HepG2 (cell line): ENCODE results near the gene RBL1. TPM values are rescaled to one million over a fixed set of nuclear protein-coding genes. Genes with fewer than 3 reads are reported as not detected.

Experiments
- BCL3 ChIP-seq: sonication (generic); formaldehyde crosslinking; IDR thresholded peaks from 2 replicates; pipeline ENCODE4 v1.5.1; 2020; ENCODE audit warnings: mild to moderate bottlenecking, missing genetic modification reagents, moderate library complexity
- BRD4 ChIP-seq: sonication (generic); formaldehyde crosslinking; IDR thresholded peaks from 2 replicates; pipeline ENCODE4 v1.4.0; 2020; ENCODE audit warnings: missing genetic modification reagents
- DRAP1 ChIP-seq: IDR thresholded peaks from 2 replicates; pipeline ENCODE4 v1.6.1; 2016; ENCODE audit warnings: missing genetic modification reagents, missing compliant biosample characterization
- FOSL2 ChIP-seq: sonication (generic); formaldehyde crosslinking; IDR thresholded peaks from 2 replicates; pipeline ENCODE4 v1.4.0; 2020; ENCODE audit warnings: missing genetic modification reagents
- GATA4 ChIP-seq: sonication (generic); IDR thresholded peaks from 2 replicates; pipeline ENCODE4 v1.6.1; 2016; ENCODE audit warnings: antibody characterized with exemption, low read depth, borderline replicate concordance
- HNRNPUL1 ChIP-seq: fragments of 200-400 bp; formaldehyde crosslinking; IDR thresholded peaks from 2 replicates; pipeline ENCODE4 v1.6.1; 2017; ENCODE audit warnings: low read depth, mild to moderate bottlenecking, low read length, moderate library complexity
- HOXD1 ChIP-seq: sonication (generic); formaldehyde crosslinking; IDR thresholded peaks from 2 replicates; pipeline ENCODE4 v1.5.0; 2020; ENCODE audit warnings: missing genetic modification reagents
- JUNB ChIP-seq: sonication (generic); formaldehyde crosslinking; IDR thresholded peaks from 2 replicates; pipeline ENCODE4 v1.8.0; 2022; ENCODE audit warnings: missing genetic modification reagents, mild to moderate bottlenecking, borderline replicate concordance
- KLF12 ChIP-seq: sonication (generic); formaldehyde crosslinking; IDR thresholded peaks from 2 replicates; pipeline ENCODE4 v1.4.0; 2020; ENCODE audit warnings: missing genetic modification reagents, borderline replicate concordance
- MIXL1 ChIP-seq: IDR thresholded peaks from 2 replicates; pipeline ENCODE4 v1.6.1; 2016
- MNT ChIP-seq: fragments of 450-650 bp; IDR thresholded peaks from 2 replicates; pipeline ENCODE4 v1.6.1; 2016
- NFE2L1 ChIP-seq: sonication (generic); formaldehyde crosslinking; IDR thresholded peaks from 2 replicates; pipeline ENCODE4 v1.4.0; 2020; ENCODE audit warnings: missing genetic modification reagents, mild to moderate bottlenecking, borderline replicate concordance
- RBAK ChIP-seq: sonication (generic); formaldehyde crosslinking; IDR thresholded peaks from 2 replicates; pipeline ENCODE4 v1.5.1; 2020; ENCODE audit warnings: mild to moderate bottlenecking, missing genetic modification reagents
- SMARCC2 ChIP-seq: fragments of 450-650 bp; IDR thresholded peaks from 2 replicates; pipeline ENCODE4 v1.6.1; 2017; ENCODE audit warnings: antibody characterized with exemption, mild to moderate bottlenecking
- TBX3 ChIP-seq: fragments of 450-650 bp; IDR thresholded peaks from 2 replicates; pipeline ENCODE4 v1.6.1; 2017; ENCODE audit warnings: antibody characterized with exemption, mild to moderate bottlenecking, inconsistent platforms, borderline replicate concordance
- ZNF17 ChIP-seq: sonication (generic); formaldehyde crosslinking; IDR thresholded peaks from 2 replicates; pipeline ENCODE4 v1.5.0; 2020; ENCODE audit warnings: mild to moderate bottlenecking, missing genetic modification reagents
- ZNF224 ChIP-seq: sonication (generic); formaldehyde crosslinking; IDR thresholded peaks from 2 replicates; pipeline ENCODE4 v1.5.0; 2020; ENCODE audit warnings: mild to moderate bottlenecking, missing genetic modification reagents
- ZNF253 ChIP-seq: sonication (generic); formaldehyde crosslinking; IDR thresholded peaks from 2 replicates; pipeline ENCODE4 v1.8.0; 2022; ENCODE audit warnings: mild to moderate bottlenecking, missing genetic modification reagents, borderline replicate concordance
- ZNF430 ChIP-seq: sonication (generic); formaldehyde crosslinking; IDR thresholded peaks from 2 replicates; pipeline ENCODE4 v1.9.0; 2021; ENCODE audit warnings: mild to moderate bottlenecking, missing genetic modification reagents
- ZNF432 ChIP-seq: sonication (generic); formaldehyde crosslinking; IDR thresholded peaks from 2 replicates; pipeline ENCODE4 v1.5.0; 2020; ENCODE audit warnings: missing genetic modification reagents, mild to moderate bottlenecking, borderline replicate concordance
- ZNF567 ChIP-seq: sonication (generic); formaldehyde crosslinking; IDR thresholded peaks from 2 replicates; pipeline ENCODE4 v1.8.1; 2023; ENCODE audit warnings: mild to moderate bottlenecking, missing genetic modification reagents, borderline replicate concordance
- ZNF652 ChIP-seq: IDR thresholded peaks from 2 replicates; pipeline ENCODE4 v1.6.1; 2016; ENCODE audit warnings: low read depth, borderline replicate concordance
- ZNF777 ChIP-seq: sonication (generic); formaldehyde crosslinking; IDR thresholded peaks from 2 replicates; pipeline ENCODE4 v1.4.0; 2020; ENCODE audit warnings: missing genetic modification reagents
- ZSCAN20 ChIP-seq: sonication (generic); formaldehyde crosslinking; IDR thresholded peaks from 2 replicates; pipeline ENCODE4 v1.4.0; 2020; ENCODE audit warnings: missing genetic modification reagents, mild to moderate bottlenecking, borderline replicate concordance
- ZXDC ChIP-seq: sonication (generic); formaldehyde crosslinking; IDR thresholded peaks from 2 replicates; pipeline ENCODE4 v1.5.0; 2020; ENCODE audit warnings: mild to moderate bottlenecking, missing genetic modification reagents
- polyA plus RNA-seq, 8 experiments: library from polyadenylated mRNA; depleted of rRNA in 3 of 8; stranded (reverse) in 7 of 8; unstranded in 1 of 8; fragments of >200 nt; fragmentation: Illumina TruSeq in 4 of 8; extraction: Trizol in 4 of 8; gene quantifications; 2 replicates each; pipeline versions ENCODE4 v1.2.1 to v1.2.3, GENCODE V29; 2011 to 2016; ENCODE audit warnings: low read depth in 4 of 8, missing spikeins in 1 of 8, mixed read lengths in 1 of 8; ENCODE audit not compliant: insufficient read depth in 1 of 8
- total RNA-seq, 5 experiments: library from RNA; depleted of rRNA; stranded (reverse); fragments of >200 nt; fragmentation: Illumina TruSeq; extraction: Trizol; gene quantifications; 2 replicates each; pipeline ENCODE4 v1.2.3, GENCODE V29; 2016; ENCODE audit warnings: low read depth in 1 of 5

The RBL1 gene
- total and polyA plus RNA-seq, 2 of the 13 experiments (the other 11 are each of a cell fraction or from before 2014, with no cell fraction given) = 6.0 to 27.5 TPM

- TF ChIP-seq ZNF430 (CRISPR knock-in tag) (peak; percentile 96), ZNF253 (CRISPR knock-in tag) (peak; percentile 94), ZNF17 (CRISPR knock-in tag) (no peak), FOSL2 (CRISPR knock-in tag) (peak; percentile 73), TBX3 (peak; percentile 94), GATA4 (peak; percentile 49; the same call in 1 of the 2 replicates), ZNF432 (CRISPR knock-in tag) (peak; percentile 93; the same call in 1 of the 2 replicates), NFE2L1 (CRISPR knock-in tag) (no peak), DRAP1 (CRISPR knock-in tag) (peak; percentile 77), ZNF777 (CRISPR knock-in tag) (peak; percentile 93), HNRNPUL1 (0 out of 2 replicates have a peak, but pooled peaks have one; percentile 54), ZNF224 (peak; percentile 99), SMARCC2 (no peak), MNT (0 out of 2 replicates have a peak, but pooled peaks have one; percentile 44), ZSCAN20 (CRISPR knock-in tag) (peak; percentile 94), BCL3 (CRISPR knock-in tag) (peak; percentile 96), ZNF567 (CRISPR knock-in tag) (peak; percentile 94), JUNB (CRISPR knock-in tag) (peak; percentile 78), MIXL1 (CRISPR knock-in tag) (peak; percentile 63), RBAK (CRISPR knock-in tag) (peak; percentile 30; the same call in 1 of the 2 replicates), HOXD1 (CRISPR knock-in tag) (peak; percentile 95), KLF12 (CRISPR knock-in tag) (peak; percentile 98; the same call in 1 of the 2 replicates), BRD4 (CRISPR knock-in tag) (peak; percentile 49; the same call in 1 of the 2 replicates), ZXDC (peak; percentile 94; the same call in 1 of the 2 replicates), ZNF652 (CRISPR knock-in tag) (no peak)
Observed at GRCh38 chr20:37095599-37096414, at the start of gene RBL1 (continued).
